ENCODE measurements around the gene UQCR11.

Gene UQCR11

GRCh38 chr19:1650650-1651567 lies 45.6 kb upstream of the UQCR11 start:
- in situ Hi-C loops (cut with HindIII; ENCODE audit: low sequenced_read_pairs), result no loop called here
- peak overlapping the region; percentile 74 for H3K4me3 ChIP-seq (ENCODE audit: low read depth, low read length)
- TF ChIP-seq CTCF (IDR thresholded peaks at IDR 0.05; ENCODE audit: low read depth, low read length, missing control alignments), result no peak
- no peak for DNase-seq (ENCODE audit: low read depth)

- no peak for DNase-seq (ENCODE audit: low read depth)
- TF ChIP-seq CTCF (IDR thresholded peaks at IDR 0.05; ENCODE audit: low read depth, low read length, missing control alignments), result no peak
- H3K4me3 ChIP-seq (ENCODE audit: low read depth, low read length), result peak overlapping the region; percentile 74
- in situ Hi-C loops (cut with HindIII; ENCODE audit: low sequenced_read_pairs), result no loop called here
Observed at GRCh38 chr19:1649706-1650649, 44.7 kb upstream of the UQCR11 start.

- in situ Hi-C loops (cut with HindIII; ENCODE audit: low sequenced_read_pairs), result no loop called here
- no peak for TF ChIP-seq CTCF (IDR thresholded peaks at IDR 0.05; ENCODE audit: low read depth, low read length, missing control alignments)
- H3K4me3 ChIP-seq (ENCODE audit: low read depth, low read length), result no peak overlapping the region
- no peak for DNase-seq (ENCODE audit: low read depth)
Observed at GRCh38 chr19:1648920-1649541, 43.8 kb upstream of the UQCR11 start.

GRCh38 chr19:1648459-1648849 lies 43.2 kb upstream of the UQCR11 start:
- H3K4me3 ChIP-seq (ENCODE audit: low read depth, low read length), result no peak overlapping the region
- no peak for TF ChIP-seq CTCF (IDR thresholded peaks at IDR 0.05; ENCODE audit: low read depth, low read length, missing control alignments)
- in situ Hi-C loops (cut with HindIII; ENCODE audit: low sequenced_read_pairs), result no loop called here
- DNase-seq (ENCODE audit: low read depth), result no peak

- no peak for DNase-seq (ENCODE audit: low read depth)
- in situ Hi-C loops (cut with HindIII; ENCODE audit: low sequenced_read_pairs), result no loop called here
- TF ChIP-seq CTCF (IDR thresholded peaks at IDR 0.05; ENCODE audit: low read depth, low read length, missing control alignments), result no peak
- no peak overlapping the region for H3K4me3 ChIP-seq (ENCODE audit: low read depth, low read length)
Observed at GRCh38 chr19:1647501-1648458, 42.5 kb upstream of the UQCR11 start.
